Activated CD4-positive, CD25-positive, alpha-beta regulatory T cell (primary cell): ENCODE results near the gene PTGS1.
"Not testable (repeated sequence)": the region's sequence is repeated elsewhere in the genome, so short reads cannot be mapped to it uniquely, and the experiment has no call there.

Source experiments
- DNase-seq, 4 experiments: peaks; one replicate each; lab custom pipeline; 2025; lab: John Stamatoyannopoulos, UW

Gene PTGS1

DNA sequence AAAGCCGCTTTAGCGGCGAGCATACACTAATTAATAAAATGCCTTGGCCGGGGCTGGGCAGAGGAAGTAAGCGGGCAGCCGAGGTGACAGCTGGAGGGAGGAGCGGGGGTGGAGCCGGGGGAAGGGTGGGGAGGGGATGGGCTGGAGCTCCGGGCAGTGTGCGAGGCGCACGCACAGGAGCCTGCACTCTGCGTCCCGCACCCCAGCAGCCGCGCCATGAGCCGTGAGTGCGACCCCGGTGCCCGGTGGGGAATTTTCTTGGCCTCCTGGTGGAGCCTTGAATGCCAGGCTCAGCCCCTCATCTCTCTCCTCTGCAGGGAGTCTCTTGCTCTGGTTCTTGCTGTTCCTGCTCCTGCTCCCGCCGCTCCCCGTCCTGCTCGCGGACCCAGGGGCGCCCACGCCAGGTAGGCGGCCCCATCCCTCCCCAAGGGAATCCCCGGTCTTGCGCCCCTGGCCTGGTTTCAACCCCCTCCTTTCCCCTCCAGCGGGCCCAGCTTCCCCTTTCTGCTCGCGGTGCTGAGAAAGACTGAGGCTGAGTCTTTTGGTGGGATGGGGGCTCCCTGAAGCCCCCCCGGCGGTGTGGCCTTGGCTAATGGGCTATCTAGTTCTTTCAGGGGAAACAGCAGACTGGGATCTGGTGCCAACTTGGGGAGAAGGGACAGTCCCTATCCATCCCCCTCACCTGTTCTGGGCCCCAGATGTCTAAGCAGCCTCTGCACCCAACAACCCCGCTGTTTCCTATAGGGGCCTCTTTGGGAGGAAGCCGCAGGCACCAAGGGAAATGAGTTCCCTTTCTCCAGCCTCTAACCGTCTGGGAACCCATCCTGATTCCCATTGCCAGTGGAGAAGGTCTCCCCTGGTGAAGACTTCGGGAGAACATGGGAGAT is at the start of gene PTGS1:
Gene PTGS1 (plus strand): TSS at position 156 of the 887 bp plus-strand sequence. CDS start 61 bp downstream, at position 217.
- DNase-seq, result no peak

DNA sequence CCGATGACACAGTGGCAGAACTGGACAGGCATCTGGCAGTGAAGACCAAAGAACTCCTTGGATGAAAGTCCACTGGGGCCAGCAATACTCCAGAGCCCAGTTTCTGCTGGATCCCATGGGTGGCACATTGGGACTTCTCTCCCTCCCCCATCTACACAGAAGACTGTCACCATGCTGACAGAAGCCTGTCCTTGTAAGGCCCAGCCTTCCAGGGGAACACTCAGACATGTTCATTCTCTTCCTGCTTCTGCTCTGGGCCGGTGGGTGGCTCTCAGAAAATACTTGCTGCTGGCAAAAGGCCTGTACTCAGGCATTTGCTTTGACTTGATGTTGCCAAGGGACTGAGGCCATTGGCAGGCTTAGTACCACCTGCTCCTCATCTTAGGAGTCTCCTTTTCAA is 48.3 kb upstream of the PTGS1 start:
- DNase-seq, result no peak

DNA sequence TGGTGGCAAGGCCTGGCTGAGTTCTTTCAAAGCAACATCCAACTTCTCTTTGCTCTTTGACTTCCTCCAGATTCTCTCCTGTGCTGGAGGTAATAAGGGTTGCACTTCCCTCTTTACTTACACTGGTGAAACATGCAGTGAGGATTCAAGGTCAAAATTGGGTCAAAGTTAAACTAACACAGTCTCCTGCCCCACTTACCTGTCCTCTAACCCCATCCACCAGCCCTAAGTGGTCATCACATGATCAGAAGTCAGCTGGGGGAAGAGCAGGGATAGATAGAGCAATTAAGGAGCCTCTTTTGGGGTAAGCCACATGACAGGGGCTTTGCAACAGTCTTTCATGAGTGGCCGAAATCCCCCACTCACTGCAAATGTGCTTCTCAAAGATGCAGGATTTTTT is 46.2 kb upstream of the PTGS1 start:
- DNase-seq, result not testable (repeated sequence)

DNA sequence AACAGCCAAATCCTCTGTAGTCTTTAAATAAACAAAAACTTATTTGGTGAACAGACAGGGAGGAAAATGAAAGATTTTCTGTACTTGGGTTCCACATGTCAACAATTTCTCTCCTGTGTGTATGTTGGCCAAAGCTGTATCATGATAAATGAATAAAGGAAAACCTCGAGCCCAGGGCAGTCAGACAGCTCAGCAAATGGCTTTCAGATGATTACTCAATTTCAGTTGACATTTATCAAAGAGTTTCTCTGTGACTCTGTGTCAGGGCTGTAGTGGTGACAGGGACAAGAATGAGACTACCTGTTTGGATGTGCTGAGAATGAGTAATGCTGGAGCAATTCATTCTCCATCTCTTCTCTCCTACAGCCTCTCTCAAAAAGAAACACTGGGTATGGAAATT is 45.7 kb upstream of the PTGS1 start:
- no peak for DNase-seq

DNA sequence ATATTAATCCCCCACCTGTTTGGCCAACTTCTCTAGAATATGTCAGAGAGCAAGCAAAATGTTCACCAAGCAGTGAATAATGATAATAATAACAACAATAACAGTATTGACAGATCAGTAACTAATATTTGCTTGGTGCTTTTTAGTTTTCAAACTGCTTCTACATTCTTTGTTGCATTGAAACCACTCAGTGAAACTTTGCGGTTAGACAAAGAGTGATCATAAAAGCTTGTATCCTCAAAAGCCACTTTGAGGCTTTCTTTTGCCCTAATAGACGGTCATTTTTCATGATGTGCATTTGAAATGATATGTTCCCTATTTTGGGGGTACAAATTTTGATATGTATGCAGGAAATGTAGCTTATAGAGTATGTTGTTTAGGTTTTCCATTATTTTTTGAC is 43.6 kb upstream of the PTGS1 start:
- DNase-seq, result no peak

DNA sequence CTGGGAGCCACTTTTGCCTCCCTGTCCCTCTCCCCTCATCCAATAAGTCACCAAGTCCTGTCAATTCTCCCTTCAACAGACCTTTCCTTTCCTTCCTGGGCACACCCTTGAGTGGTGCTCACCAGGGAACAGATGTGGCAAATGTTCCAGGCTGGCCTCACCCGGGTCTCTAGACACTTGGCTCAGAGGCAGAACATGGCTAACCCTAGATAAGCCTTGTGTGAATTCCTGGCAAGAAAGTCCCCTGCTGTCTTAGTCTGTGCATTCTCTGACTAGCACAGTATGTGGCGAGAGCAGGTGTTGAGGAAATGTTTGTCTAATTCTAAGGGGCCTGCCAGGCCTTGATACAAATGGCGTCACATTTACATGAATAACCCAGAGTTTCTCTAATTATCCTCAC is 41.2 kb upstream of the PTGS1 start:
- DNase-seq, result no peak

DNA sequence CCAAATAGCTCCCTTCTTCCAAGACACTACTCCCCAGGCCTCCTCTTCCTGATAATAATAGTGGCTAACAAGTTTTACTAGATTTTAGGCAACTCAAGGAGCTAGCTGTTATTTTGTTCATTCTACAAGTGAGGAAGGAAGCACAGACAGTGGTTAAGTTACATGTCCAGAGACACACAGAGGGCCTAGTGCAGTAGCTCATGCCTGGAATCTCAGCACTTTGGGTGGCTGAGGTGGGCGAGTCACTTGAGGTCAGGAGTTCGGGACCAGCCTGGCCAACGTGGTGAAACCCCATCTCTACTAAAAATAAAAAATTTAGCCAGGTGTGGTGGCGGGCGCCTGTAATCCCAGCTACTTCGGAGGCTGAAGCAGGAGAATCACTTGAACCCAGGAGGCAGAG is 40.4 kb upstream of the PTGS1 start:
- not testable (repeated sequence) for DNase-seq

DNA sequence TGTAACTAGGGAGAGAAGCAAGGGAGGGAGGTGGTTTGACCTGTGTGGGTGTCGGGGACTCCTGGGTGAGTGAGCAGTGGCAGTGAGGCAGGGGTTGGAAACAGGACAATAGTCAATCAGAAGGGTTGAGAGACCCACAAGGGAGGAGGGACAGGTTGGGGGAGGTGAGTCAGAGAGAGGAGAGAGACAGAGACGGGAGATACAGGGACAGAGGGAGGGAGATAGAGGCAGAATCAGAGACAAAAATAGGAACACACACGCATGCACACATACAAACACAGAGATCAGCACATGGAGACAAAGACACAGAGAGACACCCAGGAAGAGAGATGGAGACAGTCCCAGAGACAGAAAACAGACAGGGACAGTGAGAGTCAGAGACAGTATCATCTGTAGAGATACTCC is 39.3 kb upstream of the PTGS1 start:
- DNase-seq, result no peak

DNA sequence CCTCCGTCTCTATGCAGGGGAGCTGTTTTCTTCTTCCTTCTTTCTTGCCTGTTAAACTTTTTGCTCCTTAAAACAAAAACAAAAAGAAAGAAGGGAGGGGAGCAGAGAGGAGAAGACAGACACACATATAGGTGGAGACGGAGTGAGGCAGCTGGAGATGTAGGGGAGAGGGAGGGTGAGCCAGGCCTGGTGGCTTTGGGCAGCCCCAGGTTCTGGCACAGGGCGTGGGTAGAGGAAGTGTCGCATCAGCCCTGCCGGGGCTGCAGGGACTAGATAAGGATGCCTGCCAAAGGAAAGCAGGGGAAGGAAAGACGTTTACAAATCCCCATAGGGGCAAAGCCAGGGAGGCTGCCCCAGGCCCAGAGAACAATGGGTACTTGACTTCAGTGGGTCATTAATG is 38.7 kb upstream of the PTGS1 start:
- no peak for DNase-seq

DNA sequence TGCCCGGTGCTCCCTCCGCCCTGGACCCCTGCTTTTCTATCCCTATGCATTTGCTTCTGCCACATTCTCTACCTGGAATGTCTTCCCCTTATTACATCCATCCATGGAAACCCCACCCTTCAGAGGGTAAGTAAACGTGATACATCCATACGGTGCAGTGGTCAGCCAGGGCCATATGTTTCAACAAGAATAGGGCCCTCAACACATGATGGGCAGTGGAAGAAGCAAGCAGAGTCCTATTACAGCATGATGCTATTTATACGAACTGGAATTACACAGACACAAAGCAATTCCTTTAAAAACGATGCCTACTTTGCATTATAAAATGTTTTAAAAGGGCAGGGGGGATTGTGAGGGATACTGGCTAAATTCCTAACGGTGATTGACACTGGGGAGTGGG is 38.2 kb upstream of the PTGS1 start:
- no peak for DNase-seq

DNA sequence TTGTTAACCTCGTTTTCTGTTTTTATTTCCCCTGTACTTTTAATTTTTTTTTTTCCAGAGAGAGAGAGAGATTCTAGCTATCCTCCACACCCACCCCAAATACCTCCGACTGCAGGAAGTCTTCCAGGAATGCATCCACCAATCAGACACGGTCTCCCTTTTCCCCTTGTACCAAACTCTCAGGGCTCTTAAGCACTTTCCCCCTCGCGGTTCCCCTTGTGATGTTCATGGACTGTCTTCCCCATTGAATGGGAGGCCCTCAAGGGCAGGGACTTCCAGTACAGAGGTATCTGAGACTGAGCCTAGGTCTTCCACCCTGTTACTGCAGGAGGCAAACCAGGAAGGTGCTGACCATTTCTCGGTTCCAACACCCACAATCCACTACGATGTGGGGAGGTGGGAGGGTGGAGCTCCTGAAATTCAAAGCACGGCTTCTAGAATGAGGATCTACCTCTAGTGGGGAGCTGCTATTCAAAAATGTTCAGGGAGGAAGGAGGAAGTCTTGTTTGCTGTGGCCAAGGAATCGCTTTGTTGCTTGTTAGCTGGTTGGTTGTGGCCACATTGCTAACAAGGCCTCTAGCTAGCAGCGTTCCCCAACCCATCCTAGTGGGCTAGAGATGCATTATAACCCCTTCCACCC is 37.5 kb upstream of the PTGS1 start:
- DNase-seq, result no peak

DNA sequence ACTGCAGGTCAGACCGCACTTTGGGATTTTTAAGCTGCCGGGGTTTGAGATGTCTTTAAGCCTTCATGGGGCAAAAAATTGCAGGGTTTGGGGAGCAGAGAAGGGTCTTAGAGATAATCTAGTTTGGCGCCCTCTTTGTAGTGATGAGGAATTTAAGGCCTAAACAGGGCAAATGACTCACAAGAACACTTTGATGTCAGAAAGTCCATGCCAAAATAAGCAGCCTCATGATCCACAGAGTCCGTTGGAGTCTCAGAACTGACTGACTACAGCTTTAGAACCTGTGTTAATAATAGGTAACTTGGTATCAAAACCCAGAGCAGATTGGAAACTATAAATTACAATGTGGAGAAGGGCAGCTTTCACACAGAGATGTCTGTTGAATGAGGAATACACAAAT is 35.9 kb upstream of the PTGS1 start:
- DNase-seq, result no peak

DNA sequence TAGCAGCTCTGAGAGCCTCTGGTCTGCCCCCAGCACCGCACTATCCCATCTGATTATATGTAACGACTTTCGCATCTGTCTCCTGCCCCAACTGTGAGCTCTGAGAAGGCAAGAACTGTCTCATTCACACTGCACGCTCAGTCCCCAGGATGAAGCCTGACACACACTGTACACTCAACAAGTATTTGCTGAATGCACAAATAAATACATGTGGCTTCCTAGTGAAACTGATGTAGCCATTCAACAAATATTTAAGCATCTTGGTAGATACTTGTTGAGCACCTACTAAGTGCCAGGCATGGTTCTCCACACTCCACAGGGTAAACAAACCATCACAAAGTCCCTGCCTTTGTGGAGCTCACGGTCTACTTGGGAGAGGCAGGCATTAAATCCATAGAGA is 34.6 kb upstream of the PTGS1 start:
- no peak for DNase-seq

DNA sequence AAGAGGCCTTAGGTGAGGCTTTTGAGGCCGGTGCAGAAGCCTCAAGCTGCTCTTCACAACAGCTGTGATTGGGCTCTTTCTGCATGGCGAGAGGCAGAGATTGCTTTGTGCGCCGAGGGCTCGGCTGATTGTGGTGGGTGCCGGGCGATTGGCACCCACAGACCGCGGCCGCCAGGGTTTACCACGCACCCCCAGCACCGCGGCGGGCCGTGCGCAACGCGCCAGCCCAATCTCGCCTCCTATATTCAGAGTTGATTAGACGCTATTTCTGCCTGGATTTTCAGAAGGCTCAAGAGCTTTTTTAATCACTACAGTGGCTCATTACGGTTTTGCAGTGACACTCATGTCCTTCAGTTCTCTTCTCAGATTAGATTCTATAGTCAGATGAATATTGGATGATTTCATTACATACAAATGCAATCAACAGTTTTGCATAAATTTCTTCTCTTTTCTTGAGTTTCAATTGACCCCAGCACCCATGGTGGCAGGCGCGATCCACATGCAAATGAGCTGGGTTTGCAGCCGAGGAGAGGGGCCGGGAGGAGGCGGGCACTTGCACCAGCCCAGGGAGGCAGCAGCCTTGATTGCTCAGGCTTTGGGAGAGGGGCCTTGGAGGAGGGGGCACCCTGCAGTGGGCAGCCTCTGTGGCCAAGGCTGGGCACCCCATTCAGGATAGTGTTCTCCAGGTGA is 33.8 kb upstream of the PTGS1 start:
- DNase-seq, result no peak

DNA sequence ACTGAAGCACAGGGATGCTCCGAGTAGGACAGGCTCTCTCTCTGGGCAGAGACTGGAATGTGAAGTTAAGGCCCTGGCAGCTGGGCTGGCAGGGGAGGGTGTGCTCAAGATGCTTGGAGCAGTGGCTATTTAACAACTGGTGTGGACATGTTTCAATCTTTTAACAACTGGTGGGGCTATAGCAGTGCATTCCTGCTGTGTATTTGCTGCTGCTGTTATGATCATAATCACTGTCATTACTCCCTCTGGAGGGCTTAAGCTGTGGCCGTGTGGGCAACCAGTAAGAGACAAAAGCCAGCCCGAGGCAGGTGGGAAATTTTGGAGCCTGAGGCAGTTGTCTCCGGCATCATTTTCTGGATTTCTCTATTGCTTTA is 33.3 kb upstream of the PTGS1 start:
- no peak for DNase-seq

DNA sequence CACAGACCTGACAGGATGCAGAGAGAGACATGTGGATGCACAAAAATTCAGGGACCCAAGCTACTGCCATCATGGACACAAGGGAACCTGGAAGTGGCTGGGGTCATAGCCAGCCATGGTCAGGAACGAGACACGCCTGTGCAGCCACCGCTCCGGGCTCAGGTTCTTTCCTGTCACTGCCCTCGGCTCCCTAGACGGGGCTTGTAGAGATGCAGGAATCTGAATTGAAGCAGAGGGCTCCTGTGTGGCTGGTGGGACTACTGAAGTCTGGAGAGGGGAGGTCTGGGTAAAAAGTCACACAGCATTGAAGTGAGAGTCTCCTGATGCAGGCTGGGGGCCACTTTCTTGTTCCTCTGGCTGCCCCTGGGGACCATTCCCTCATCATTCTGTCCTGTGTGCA is 32.3 kb upstream of the PTGS1 start:
- DNase-seq, result no peak

DNA sequence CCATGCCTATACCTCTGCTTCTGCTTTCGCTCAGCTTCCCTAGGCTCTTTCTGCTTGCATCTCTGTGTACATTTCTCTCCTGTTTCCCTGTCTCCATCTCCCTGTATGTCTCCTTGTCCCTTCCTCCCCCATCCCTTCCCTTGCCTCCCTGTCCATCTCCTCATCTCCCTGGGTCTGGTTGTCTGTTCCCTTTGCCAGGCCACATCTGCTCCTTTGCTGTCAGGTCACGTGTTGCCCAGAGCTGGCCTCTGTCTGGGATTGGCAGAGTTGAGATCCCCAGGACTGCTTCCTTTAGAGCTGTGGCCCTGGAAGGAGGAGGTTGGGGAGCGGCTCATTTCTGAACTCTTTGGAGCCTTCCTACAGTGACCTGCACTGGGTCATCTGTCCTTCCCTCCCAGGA is 31.8 kb upstream of the PTGS1 start:
- no peak for DNase-seq

DNA sequence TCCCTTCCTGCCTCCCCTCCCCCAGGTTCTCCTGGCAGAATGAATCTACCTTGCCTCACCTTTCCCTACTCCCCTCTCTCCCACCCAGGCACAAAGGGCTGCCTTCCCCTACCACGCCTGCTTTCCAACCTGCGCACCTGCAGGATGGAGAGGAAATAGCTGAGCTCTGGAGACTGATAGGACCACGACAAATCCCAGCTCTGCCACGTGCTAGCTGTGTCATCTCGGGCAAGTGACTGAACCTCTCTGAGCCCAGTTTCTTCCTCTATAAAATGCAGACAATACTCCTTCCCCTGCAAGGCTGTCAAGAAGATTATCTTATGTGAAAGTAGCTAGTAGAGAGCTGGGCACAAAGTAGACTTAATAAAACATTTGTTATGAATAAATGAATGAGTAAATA is 31.2 kb upstream of the PTGS1 start:
- no peak for DNase-seq

DNA sequence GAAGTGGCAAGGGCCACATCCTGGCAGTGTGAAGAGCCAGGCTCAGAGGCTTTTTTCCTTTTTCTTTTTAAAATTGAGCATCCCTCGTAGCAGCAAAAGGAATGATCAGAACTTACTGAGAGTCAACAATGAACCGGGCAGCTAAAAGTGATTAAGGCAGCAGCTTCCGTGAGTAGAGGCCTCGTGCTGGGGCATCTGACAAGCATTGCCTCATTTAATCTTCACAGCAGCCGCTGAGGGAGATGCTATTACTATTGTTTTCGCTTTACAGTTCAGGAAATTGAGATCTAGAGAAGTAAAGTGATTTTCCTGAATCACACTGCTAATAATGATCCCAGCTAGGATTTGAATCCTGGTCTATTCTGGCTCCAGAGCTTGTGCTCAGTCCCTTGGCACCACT is 30.7 kb upstream of the PTGS1 start:
- no peak for DNase-seq

DNA sequence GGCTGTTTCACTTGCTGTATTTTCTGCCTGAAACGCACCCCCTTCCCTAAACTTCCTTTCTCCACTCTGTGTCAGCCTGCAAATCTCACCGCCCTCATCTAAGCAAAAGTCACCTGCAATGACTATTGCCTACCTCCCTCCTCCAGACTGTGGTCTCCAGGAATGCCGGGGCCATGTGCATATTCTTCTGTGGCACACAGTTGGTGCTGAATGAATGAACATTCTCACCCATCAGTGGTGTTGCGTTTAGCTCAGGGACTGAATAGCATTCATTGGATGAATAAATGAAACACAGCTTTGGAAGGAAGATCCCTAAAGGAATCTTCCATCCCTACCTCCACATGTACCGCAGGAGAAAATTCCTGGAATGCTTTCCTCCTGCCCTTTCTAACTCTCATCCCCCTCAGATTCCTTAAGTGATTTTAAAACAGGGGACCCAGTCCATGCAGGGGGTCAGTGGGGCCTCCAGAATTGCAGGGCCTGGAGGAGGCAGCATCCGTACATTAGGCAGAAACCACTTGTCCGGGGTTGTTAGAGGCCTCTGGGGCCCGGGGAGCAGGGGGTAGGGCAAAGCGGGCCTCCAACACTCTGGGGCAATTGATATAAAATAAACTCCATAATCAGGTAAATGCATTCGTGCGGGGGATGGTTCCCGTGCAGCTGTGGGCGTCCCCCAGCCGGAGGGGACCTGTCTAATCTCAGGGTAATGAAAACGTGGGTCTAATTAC is 28.3 kb upstream of the PTGS1 start:
- no peak for DNase-seq

DNA sequence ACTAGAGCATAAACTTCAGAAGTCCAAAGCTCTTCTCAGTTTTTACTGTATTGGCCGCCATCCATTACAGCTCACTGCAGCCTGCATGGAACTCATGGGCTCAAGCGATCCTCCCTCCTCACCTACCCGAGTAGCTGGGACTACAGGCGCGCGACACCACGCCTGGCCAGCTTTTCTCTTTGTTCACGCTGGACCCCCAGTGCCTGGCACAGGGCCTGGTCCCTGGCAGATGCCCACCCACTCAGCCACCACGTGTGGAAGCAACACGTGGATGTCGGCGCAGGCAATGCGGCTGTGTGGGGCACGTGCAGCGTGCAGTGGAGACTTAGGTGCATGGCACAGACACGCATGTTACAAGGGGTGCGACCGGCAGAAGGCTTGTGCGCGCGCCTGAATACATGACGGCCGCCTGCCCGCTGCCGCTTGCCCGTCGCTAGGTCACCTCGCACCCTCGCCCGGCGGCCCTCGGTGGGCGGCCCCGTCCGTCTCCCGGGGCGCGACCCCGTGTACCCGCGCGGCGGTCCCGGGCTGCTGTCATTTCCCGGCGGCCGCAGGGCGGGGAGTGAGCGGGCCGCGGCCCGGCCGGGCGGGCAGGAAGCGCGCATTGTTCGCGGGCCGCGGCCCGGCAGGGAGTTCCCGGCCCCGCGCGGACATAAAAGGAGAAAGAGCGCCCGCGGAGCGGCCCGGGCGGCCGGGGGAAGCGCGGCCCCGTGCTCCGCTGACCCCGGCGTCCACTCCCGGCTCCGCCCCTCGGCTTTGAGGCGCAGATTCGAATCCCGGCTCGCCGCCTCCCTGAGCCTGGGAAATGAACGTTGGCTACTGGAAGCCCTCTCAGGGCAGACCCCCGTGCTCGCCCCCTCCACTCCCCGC is 24.1 kb upstream of the PTGS1 start:
- DNase-seq, result no peak
